ENCODE results near the gene C1QL4. TPM values are rescaled to one million over a fixed set of nuclear protein-coding genes. Genes with fewer than 3 reads are reported as not detected.
A peak's percentile ranks its signal among the peaks of the same experiment; 100 is the strongest.

C1QL4 gene
- total RNA-seq, 1 donor from 2014 or later: 2.0 TPM

DNA sequence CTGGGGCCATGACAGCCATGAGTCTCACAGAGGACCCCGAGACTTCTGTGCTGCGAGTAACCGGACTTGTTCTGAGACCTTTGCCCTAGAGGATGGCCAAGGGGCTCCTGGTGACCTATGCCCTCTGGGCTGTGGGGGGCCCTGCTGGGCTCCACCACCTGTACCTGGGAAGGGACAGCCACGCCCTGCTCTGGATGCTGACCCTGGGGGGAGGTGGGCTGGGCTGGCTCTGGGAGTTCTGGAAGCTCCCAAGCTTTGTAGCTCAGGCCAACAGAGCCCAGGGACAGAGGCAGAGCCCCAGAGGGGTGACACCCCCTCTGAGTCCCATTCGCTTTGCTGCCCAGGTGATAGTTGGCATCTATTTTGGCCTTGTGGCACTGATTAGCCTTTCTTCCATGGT is 11.8 kb upstream of the C1QL4 start:
- Histone ChIP-seq H3K4me3 (no peak overlapping the region), H3K27me3 (peaks cover 19% of the 10 kb centered on the region), H3K9me3 (no peaks in the 10 kb centered on the region), H3K27ac (no peak overlapping the region), H3K36me3 (no peaks in the 10 kb centered on the region), H3K4me1 (peaks cover 41% of the 10 kb centered on the region)
- TF ChIP-seq POLR2A (IDR thresholded peaks at IDR 0.05): no peak
- TF ChIP-seq CTCF (IDR thresholded peaks at IDR 0.05): no peak
- TF ChIP-seq POLR2AphosphoS5 (IDR thresholded peaks at IDR 0.05; ENCODE audit: insufficient read depth in 1 of 2, low read depth in 1 of 2): no peak
- intact Hi-C loops (cut with DNase I): no loop called here
- peak in 1 of 2 donors; percentile 67 for DNase-seq (ENCODE audit: extremely low spot score in 2 of 2)

DNA sequence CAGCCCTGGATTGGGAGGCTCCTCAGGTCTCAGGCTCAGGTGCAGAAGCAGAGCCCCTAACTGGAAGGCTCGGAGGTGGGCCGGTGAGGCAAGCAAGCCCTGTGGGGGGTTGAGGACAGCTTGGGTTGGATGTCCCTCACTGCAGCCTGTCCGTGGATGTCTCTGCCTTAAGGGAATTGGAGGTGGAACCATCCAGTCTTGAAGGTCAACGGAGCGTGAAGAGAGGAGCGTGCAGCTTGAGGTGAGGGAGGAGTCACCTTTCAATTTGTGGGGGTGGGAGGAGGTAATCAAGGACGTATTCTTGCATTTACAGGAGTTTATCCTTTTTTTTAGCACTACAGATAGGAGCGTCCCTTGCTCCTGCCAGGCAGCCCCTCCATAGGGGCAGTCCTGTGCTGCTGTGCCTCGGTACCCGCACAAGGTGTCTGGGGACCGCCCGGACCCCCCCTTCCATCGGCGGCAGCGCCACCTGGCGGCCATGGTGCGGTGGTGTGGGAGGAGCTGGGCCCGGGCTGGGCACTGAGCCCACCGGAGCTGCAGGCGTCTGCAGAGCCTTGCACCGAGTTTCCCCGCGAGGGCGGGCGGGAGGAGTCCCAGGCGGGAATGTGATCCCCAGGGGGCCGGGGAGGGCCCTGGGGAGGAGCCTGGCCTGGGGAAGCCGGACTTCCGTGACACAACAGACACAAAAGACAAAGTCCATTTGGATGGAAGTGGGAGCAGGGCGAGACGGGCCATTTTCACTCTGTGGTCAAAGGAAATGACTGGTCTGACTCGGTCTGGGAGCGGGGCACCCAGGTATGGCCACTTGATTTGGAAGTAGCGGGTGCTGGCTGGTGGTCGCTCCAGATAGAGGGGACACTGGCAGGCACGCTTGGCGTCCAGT is 10.6 kb upstream of the C1QL4 start:
- peak in 1 of 2 donors; percentile 35 for TF ChIP-seq POLR2AphosphoS5 (IDR thresholded peaks at IDR 0.05; ENCODE audit: insufficient read depth in 1 of 2, low read depth in 1 of 2)
- no peak for TF ChIP-seq POLR2A (IDR thresholded peaks at IDR 0.05)
- TF ChIP-seq CTCF (IDR thresholded peaks at IDR 0.05): peak; percentile 76 to 87 (median 80)
- Histone ChIP-seq H3K36me3 (no peaks in the 10 kb centered on the region), H3K27me3 (peaks cover 19% of the 10 kb centered on the region), H3K4me1 (peaks cover 53% of the 10 kb centered on the region), H3K27ac (no peak overlapping the region), H3K4me3 (peak overlapping the region; percentile 40 to 43), H3K9me3 (no peaks in the 10 kb centered on the region)
- DNase-seq (ENCODE audit: extremely low spot score in 2 of 2): peak in 1 of 2 donors; percentile 81
- intact Hi-C loops (cut with DNase I): no loop called here

DNA sequence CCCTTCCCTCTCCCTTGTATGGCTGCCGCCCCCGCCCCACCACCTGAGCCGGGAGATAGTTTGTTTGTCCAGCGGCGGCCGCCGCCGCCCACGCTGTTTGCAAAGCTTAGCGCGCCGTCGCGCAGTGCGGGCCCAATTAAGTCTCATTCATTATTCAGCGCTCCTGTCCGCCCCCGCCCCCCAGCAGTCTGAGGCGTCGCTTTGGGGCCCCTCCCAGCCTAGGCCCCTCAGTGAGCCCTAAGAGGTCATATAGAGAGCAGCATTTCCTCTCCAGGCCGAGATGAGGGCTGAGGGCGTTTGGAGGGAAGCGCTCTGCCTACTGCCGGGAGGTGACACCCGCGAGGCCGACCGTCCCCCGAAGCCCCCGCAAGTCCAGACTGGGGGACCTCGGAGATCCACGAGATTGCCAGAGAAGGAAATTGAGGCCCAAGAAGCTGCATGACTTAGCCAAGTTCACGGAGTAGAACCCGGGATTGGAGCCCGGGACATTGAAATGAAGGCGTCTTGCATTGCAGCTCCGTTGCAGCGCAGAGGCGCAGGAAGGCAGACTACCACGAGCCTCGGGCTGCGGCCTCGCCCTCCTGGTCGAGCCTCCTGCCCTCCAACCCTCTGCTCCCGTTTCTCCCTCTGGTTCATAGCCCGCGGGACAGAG is 9.8 kb upstream of the C1QL4 start, which contains the start of gene DNAJC22:
Gene DNAJC22, plus strand, starts transcription at position 230 of the 652 bp plus-strand sequence. CDS start 1,985 bp downstream, outside the sequence.
- intact Hi-C loops (cut with DNase I): no loop called here
- no peak for DNase-seq (ENCODE audit: extremely low spot score in 2 of 2)
- Histone ChIP-seq H3K4me3 (peak within 1 kb of the TSS; percentile 40 to 43), H3K27me3 (peaks cover 19% of the 10 kb centered on the region), H3K9me3 (no peaks in the 10 kb centered on the region), H3K4me1 (peaks cover 59% of the 10 kb centered on the region), H3K36me3 (no peaks in the 10 kb centered on the region), H3K27ac (no peak within 1 kb of the TSS)
- no peak for TF ChIP-seq POLR2AphosphoS5 (IDR thresholded peaks at IDR 0.05; ENCODE audit: insufficient read depth in 1 of 2, low read depth in 1 of 2)
- no peak for TF ChIP-seq POLR2A (IDR thresholded peaks at IDR 0.05)
- TF ChIP-seq CTCF (IDR thresholded peaks at IDR 0.05): no peak

DNA sequence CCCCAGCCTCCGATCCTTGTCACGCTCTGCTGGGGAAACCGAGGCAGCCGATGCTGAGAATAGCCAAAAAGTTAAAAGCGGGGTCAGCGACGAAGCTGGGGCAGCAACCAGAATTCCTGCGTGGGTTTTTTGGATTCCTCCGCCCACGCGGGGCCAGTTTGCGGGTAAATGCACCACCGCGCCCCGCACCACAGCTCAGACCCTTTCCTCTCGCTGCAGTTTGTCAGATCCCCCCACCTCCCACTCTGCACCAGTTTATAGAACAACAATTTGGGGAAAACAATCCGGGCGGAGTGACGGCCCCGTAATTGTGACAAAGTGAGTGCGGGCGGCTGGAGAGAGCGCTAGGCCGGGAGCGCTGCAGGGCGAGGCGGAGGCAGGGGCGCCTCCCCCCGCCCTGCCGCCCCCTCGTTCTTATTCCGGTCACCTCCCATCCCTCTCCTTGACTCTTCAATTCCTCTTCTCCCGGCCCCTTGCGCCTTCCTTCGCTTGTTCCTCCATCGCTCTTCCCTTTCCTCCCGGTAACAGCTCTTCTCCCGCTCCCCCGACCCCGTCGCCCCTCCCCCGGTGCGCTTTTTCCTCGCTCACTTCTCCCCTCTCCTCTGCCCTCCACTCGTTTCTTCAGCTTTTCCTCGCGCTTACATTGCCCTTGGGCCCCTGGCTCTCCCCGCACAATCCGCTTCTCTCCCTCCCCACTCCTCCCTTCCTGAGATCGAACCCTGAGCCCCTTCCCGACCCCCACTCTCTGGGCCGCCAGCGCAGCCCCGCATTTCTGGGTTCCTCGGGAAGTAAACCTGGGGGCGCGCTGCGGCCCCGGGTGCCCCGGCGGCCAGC is 9.1 kb upstream of the C1QL4 start:
- Histone ChIP-seq H3K36me3 (no peaks in the 10 kb centered on the region), H3K9me3 (no peaks in the 10 kb centered on the region), H3K27ac (no peak overlapping the region), H3K4me1 (peaks cover 59% of the 10 kb centered on the region), H3K27me3 (peaks cover 19% of the 10 kb centered on the region), H3K4me3 (peak overlapping the region; percentile 40 to 43)
- DNase-seq (ENCODE audit: extremely low spot score in 2 of 2): no peak
- no peak for TF ChIP-seq CTCF (IDR thresholded peaks at IDR 0.05)
- no peak for TF ChIP-seq POLR2AphosphoS5 (IDR thresholded peaks at IDR 0.05; ENCODE audit: insufficient read depth in 1 of 2, low read depth in 1 of 2)
- no peak for TF ChIP-seq POLR2A (IDR thresholded peaks at IDR 0.05)
- intact Hi-C loops (cut with DNase I): no loop called here

Measured in vagina (tissue), 2 donors.